LNCaP clone FGC (cell line): Measurements from ENCODE around the gene COX10.

Experiments
- DNase-seq: peaks from one replicate; pipeline ENCODE4 v3.0.0-alpha.2; 2011; ENCODE audit warnings: low read depth
- H3K4me3 ChIP-seq: 2 replicates; pipeline ENCODE4 v1.5.1; 2011; ENCODE audit warnings: mild to moderate bottlenecking, low read depth, low read length, control low read depth
- TF ChIP-seq, protein P1 (sequence below): IDR thresholded peaks from 2 replicates; pipeline ENCODE4 v1.5.1; 2012; ENCODE audit warnings: mild to moderate bottlenecking; ENCODE audit not compliant: control insufficient read depth, insufficient read depth; ENCODE audit errors: extremely low read depth

COX10 gene

DNA sequence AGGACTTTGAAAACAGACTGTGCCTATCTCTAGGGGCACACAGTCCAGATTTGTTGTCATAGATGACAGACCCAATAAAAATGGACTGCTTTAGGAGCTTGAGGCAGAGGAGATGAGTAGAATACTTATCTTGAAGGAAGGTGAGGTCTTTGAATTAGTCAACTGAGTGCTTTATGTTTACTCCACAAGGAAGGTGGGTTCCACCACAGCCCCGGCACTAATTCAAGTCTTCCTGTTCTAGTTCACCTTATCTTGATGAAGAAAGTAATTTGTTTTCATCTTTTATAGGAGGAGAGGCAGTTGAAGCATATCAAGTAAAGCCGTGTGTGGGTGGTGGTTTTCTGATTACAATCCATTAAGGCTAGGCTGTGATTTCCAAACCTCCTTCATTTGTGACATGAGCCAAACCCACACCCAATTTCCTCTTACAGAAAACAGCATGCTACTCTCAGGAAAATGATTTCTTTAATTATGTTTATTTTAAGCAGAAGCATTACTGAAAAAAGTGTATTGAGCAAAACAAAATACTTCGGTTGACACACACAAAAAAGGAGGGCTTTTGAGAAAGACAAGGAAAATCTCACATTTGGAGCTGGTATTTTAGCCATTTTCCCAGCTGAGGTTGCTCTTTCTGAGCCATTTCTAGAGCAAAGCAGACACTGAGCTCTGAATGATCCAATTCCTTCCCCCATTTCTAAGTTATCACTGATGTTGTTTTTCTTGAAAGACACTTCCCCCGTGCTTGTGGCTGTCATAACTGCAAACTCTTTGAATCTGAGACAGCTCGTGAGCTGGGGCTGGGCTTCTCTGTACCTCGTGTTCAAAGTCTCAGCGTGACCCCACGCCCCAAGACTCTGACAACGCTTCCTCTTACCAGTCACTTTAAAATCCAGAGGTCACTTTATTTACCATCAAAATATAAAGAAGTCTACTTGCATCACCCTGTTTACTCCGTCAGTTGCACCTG, 132.0 kb downstream of the COX10 start:
- H3K4me3 ChIP-seq = no peak overlapping the region
- DNase-seq = no peak
- TF ChIP-seq, protein P1, sequence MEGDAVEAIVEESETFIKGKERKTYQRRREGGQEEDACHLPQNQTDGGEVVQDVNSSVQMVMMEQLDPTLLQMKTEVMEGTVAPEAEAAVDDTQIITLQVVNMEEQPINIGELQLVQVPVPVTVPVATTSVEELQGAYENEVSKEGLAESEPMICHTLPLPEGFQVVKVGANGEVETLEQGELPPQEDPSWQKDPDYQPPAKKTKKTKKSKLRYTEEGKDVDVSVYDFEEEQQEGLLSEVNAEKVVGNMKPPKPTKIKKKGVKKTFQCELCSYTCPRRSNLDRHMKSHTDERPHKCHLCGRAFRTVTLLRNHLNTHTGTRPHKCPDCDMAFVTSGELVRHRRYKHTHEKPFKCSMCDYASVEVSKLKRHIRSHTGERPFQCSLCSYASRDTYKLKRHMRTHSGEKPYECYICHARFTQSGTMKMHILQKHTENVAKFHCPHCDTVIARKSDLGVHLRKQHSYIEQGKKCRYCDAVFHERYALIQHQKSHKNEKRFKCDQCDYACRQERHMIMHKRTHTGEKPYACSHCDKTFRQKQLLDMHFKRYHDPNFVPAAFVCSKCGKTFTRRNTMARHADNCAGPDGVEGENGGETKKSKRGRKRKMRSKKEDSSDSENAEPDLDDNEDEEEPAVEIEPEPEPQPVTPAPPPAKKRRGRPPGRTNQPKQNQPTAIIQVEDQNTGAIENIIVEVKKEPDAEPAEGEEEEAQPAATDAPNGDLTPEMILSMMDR = no peak

DNA sequence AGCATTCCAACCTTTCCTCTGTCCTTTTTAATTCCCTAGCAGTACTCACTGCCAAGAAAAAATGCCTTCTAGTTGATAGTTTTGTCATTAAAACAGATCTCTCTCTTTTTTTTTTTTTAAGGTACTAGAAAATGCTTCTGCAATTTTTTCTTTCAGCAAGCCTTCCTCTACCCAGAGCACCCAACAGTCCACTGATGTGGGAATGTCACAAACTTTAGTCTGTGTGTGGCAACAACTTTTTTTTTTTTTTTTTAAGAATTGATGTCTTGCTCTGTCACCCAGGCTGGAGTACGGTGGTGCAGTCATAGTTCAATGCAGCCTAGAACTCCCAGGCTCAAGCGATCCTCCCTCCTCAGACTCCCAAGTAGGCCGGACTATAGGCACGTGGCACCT, 132.7 kb downstream of the COX10 start:
- DNase-seq = no peak
- TF ChIP-seq, protein P1 = no peak

DNA sequence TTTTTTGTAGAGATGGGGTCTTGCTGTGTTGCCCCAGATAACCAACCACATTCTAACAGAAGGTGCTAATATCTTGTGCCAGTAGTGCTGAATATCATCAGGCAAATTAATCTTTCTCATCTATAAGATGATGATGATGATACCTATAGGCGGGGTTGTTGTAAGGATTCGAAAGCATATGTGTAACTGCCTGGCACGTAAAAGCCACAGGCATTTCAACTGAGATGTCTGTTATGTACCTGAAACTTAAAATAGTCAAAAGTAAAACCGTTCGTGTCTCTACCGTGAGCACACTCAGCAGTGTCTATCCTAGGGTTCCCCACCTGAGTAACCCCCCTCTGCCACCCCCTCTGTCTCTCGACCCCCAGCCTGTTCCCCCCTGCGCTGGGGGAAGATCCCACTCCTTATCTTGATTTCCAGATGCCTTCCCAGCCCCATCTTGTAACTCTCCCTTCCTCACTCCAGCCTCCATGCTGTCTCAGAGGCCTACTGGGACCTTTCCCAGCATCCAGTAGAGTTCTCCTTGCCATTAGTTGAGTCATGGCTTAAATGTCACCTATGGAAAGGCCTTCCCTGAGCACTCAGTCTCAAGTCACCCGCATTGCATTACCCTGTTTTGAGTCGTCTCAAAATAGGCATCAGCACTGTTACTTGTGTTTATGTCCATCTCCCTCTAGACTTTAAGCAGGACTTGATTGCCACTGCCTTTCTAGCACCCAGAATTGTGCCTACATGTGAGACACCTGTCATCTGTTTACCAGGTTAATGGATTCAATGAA, 133.3 kb downstream of the COX10 start:
- no peak for DNase-seq
- TF ChIP-seq, protein P1 = no peak
- H3K4me3 ChIP-seq = no peak overlapping the region

More for the DNA sequence above, 132.7 kb downstream of the COX10 start:
- H3K4me3 ChIP-seq = no peak overlapping the region

DNA sequence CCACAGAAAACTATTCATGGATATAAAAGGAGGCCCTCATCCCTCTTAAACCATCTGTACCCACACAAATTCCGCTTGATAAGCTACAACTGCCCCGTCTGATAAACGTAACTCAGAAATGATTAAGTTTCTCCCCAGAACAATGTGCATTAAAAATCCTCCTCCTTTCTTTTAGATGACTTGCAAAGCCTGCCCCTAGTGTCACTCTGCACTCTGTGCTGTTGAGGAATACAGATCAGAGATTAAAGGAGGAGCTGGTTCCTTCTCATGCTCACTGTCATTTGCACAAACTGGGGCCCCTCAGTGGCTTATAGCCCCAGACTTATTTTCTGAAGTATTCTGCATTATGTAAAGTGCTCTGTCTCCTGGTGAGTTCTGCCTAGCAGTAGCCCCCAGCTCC, 134.1 kb downstream of the COX10 start:
- no peak for DNase-seq
- no peak overlapping the region for H3K4me3 ChIP-seq
- TF ChIP-seq, protein P1 = peak; percentile 25; the same call in 1 of the 2 replicates

DNA sequence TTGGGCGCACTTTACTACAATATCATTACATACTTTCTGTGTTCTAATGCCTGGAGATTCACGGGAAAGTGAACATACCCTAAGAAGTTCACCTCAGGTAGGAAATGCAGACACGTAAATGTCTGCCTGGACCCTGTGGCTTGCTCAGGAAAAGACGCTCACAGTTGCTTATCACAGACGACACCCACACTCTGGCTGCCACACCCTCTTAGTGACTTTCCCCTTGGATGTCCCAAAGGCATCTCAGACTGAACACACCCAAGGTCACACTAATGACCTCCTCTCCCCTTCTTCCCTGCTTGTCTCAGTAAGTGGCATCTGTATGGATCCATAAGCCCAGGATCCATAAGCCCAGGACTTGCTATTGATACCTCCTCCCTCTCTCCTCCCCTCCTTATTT, 134.8 kb downstream of the COX10 start:
- H3K4me3 ChIP-seq = no peak overlapping the region
- TF ChIP-seq, protein P1 = no peak
- DNase-seq = no peak

DNA sequence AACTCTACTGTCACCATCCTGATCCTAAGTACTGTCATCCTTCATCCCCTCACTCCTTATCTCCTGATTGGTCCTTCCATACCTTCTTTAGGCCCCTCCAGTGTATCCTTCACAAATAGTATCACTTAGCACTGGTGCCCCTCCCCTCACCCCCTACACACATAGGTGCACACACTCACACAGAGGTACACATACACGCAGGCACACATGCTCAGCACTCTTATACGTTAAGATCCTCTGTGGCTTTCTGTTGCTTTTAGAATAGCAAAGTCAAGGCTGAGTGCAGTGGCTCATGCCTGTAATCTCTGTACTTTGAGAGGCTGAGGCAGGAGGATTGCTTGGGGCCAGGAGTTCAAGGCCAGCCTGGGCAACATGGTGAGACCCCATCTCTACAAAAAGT, 135.2 kb downstream of the COX10 start:
- no peak overlapping the region for H3K4me3 ChIP-seq
- no peak for DNase-seq
- TF ChIP-seq, protein P1 = no peak
